HAP-1 (cell line): Measurements from ENCODE around the gene PCSK7.

Experiments used
- DNase-seq, 2 experiments: peaks; one replicate each; pipeline ENCODE4 v3.0.0-alpha.2; 2016 to 2020; ENCODE audit warnings: low spot score in 2 of 2
- H3K27me3 ChIP-seq: fragments of 250-450 bp; sonication (Bioruptor Pico); 2 replicates; pipeline ENCODE4 v1.5.1; 2020; ENCODE audit warnings: low read depth, mild to moderate bottlenecking, moderate library complexity
- H3K36me3 ChIP-seq: fragments of 250-450 bp; sonication (Bioruptor Pico); replicated peaks from 2 replicates; pipeline ENCODE4 v1.5.1; 2020; ENCODE audit warnings: mild to moderate bottlenecking
- H3K4me1 ChIP-seq: fragments of 250-450 bp; sonication (Bioruptor Pico); 2 replicates; pipeline ENCODE4 v1.5.1; 2020; ENCODE audit warnings: mild to moderate bottlenecking
- H3K4me3 ChIP-seq: fragments of 250-450 bp; sonication (Bioruptor Pico); 2 replicates; pipeline ENCODE4 v1.5.1; 2020; ENCODE audit warnings: mild to moderate bottlenecking, moderate library complexity
- H3K9me3 ChIP-seq: fragments of 250-450 bp; sonication (Bioruptor Pico); 2 replicates; pipeline ENCODE4 v1.5.1; 2020; ENCODE audit warnings: mild to moderate bottlenecking, moderate library complexity
- in situ Hi-C: fragments of 300-500 bp; cut with MboI; formaldehyde crosslinking; loops from 3 replicates; pipeline ENCODE4 v1.14.3; 2020; ENCODE audit warnings: low sequenced_read_pairs, inconsistent platforms, mixed read lengths

The PCSK7 gene

GRCh38 chr11:117251506-117251905, 19.6 kb upstream of the PCSK7 start:
- H3K4me3 ChIP-seq: no peak overlapping the region
- no peaks in the 10 kb centered on the region for H3K27me3 ChIP-seq
- no peak for DNase-seq
- H3K9me3 ChIP-seq: no peaks in the 10 kb centered on the region
- peaks cover 5% of the 10 kb centered on the region; the same call in 1 of the 2 replicates for H3K4me1 ChIP-seq
- in situ Hi-C loops: no loop called here
- H3K36me3 ChIP-seq: peaks cover 31% of the 10 kb centered on the region

- H3K4me1 ChIP-seq: peaks cover 13% of the 10 kb centered on the region
- in situ Hi-C loops: no loop called here
- no peaks in the 10 kb centered on the region for H3K27me3 ChIP-seq
- no peak overlapping the region for H3K4me3 ChIP-seq
- no peak for DNase-seq
- no peaks in the 10 kb centered on the region for H3K9me3 ChIP-seq
- peaks cover 44% of the 10 kb centered on the region for H3K36me3 ChIP-seq
Observed at GRCh38 chr11:117249571-117249970, 17.7 kb upstream of the PCSK7 start.

DNA sequence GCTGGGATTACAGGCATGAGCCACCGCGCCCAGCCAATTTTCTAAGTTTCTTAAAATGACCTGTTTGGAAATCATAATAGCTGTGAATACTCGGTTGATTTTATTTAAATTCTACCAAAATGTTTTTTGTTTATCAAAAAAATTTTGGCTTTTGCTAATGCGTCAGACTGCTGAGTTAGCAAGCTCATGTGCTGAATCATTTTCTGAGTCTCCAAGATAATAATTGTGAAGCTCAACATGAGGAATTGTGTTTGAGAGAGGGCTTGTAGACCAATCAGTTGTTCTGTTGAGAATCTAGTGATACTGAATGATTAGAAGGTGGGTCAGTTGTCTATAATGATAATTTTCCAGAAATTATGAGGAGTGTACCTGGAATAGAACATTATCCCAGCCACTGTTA, 16.5 kb upstream of the PCSK7 start:
- DNase-seq: no peak
- H3K4me1 ChIP-seq: peaks cover 13% of the 10 kb centered on the region
- peaks cover 51% of the 10 kb centered on the region for H3K36me3 ChIP-seq
- in situ Hi-C loops: no loop called here
- no peaks in the 10 kb centered on the region for H3K9me3 ChIP-seq
- H3K27me3 ChIP-seq: no peaks in the 10 kb centered on the region
- H3K4me3 ChIP-seq: no peak overlapping the region

- no peaks in the 10 kb centered on the region for H3K9me3 ChIP-seq
- H3K36me3 ChIP-seq: peaks cover 31% of the 10 kb centered on the region
- in situ Hi-C loops: no loop called here
- peaks cover 6% of the 10 kb centered on the region for H3K4me1 ChIP-seq
- no peak for DNase-seq
- no peaks in the 10 kb centered on the region for H3K27me3 ChIP-seq
- H3K4me3 ChIP-seq: no peak overlapping the region
Observed at GRCh38 chr11:117239295-117239694, 7.4 kb upstream of the PCSK7 start.

DNA sequence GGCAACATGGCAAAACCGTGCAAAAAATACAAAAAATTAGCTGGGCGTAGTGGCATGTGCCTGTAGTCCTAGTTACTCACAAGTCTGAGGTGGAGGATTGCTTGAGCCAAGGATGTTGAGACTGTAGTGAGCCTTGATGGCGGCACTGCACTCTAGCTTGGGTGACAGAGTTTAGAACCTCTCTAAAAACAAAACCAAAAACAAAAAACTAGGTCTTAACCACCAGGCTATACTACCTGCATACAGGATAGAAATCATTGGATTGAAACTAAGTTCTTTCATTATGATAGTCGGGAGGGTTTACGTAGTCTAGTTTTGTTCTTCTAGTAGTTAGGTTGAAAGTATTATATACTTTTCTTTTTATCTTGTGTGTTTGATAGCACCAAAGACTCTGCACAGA, 6.3 kb upstream of the PCSK7 start:
- in situ Hi-C loops: no loop called here
- Histone ChIP-seq H3K9me3 (no peaks in the 10 kb centered on the region), H3K36me3 (peaks cover 27% of the 10 kb centered on the region), H3K4me1 (peaks cover 13% of the 10 kb centered on the region), H3K27me3 (no peaks in the 10 kb centered on the region), H3K4me3 (no peak overlapping the region)
- no peak for DNase-seq

DNA sequence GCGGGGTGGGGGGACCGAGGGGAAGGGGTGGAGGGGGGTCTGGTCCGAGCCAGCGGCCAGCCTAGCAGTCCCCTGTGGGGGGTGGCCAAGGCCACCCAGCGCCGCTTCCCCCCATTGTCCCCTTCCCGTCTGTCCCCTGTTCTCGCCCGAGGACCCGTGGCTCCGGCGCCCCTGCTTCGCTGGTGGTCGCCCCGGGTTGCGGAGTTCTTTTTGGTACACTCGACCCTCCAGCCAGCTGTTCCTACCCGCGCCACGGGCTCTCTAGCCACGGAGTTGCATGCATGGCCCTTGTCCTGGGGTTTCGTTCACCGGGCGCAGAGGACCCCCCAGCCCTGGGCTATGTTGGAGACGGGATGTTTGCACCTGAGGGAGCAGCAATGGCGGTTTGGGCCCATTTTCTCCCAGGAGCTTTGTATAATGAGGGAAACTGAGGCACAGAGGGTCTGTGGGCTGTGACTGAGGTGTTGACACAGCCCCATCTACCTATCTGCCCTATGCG, 1.1 kb upstream of the PCSK7 start:
- no peaks in the 10 kb centered on the region for H3K9me3 ChIP-seq
- H3K4me3 ChIP-seq: peak overlapping the region; percentile 91
- H3K27me3 ChIP-seq: no peaks in the 10 kb centered on the region
- H3K4me1 ChIP-seq: peaks cover 21% of the 10 kb centered on the region
- in situ Hi-C loops: no loop called here
- H3K36me3 ChIP-seq: peaks cover 25% of the 10 kb centered on the region
- DNase-seq: peak in 1 of 2 experiments; percentile 51

DNA sequence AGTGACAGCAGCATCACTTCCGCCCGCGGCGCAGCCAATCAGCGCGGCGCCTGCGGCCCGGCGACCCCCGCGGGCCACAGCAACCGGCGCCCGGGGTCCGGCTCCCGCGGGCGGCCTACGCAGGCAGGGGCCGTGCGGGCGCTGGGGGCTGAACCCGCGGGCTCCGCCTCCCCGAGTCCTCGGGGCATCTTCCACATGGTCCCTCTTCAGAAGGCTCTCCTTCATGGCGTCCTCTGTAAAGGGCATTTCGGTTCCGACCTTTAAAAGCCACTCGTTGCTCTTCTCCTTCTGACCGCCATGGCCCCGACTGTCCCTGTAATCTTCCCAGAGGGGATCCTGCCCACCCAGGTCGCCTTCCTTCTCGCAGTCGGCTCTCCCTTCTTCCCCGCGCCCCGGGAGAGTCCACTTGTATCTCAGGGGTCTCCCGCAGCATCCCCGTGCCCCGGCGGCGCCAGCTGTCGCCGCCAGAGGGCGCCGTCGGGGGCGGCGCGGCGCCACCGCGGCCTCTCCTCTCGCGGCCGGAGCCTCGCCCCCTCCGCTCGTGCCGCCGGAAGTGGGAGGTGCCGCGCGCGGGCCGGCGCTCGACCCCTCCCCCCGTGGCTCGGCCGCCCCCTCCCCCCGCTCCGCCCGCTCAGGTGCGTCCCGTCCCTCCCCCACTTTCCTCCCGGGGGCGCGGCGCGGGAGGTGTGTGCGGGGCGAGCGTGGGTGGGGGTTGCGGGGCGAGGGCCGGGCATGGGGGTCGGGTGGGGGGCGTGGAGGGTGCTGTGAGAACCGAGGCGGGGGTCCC, 412 bp upstream of the PCSK7 start, which contains the start of gene RNF214:
Gene RNF214, plus strand, starts transcription at position 580 of the 787 bp plus-strand sequence. CDS start 1,602 bp downstream, outside the sequence.
- in situ Hi-C loops: no loop called here
- peak; percentile 73 to 80 for DNase-seq

GRCh38 chr11:117230999-117231841, 653 bp downstream of the PCSK7 start:
- no peaks in the 10 kb centered on the region for H3K9me3 ChIP-seq
- H3K4me3 ChIP-seq: peak overlapping the region; percentile 91
- DNase-seq: no peak
- H3K4me1 ChIP-seq: peaks cover 21% of the 10 kb centered on the region
- H3K27me3 ChIP-seq: no peaks in the 10 kb centered on the region
- in situ Hi-C loops: no loop called here
- H3K36me3 ChIP-seq: peaks cover 37% of the 10 kb centered on the region

More for the DNA sequence above, 412 bp upstream of the PCSK7 start, which contains the start of gene RNF214:
- peaks cover 21% of the 10 kb centered on the region for H3K4me1 ChIP-seq
- no peaks in the 10 kb centered on the region for H3K9me3 ChIP-seq
- H3K27me3 ChIP-seq: no peaks in the 10 kb centered on the region
- H3K4me3 ChIP-seq: peak within 1 kb of the TSS; percentile 91
- H3K36me3 ChIP-seq: peaks cover 28% of the 10 kb centered on the region

GRCh38 chr11:117230286-117230961, 1.4 kb downstream of the PCSK7 start:
- DNase-seq: no peak
- H3K4me1 ChIP-seq: peaks cover 21% of the 10 kb centered on the region
- no peaks in the 10 kb centered on the region for H3K27me3 ChIP-seq
- H3K9me3 ChIP-seq: no peaks in the 10 kb centered on the region
- peaks cover 43% of the 10 kb centered on the region for H3K36me3 ChIP-seq
- no peak overlapping the region; the same call in 1 of the 2 replicates for H3K4me3 ChIP-seq
- in situ Hi-C loops: no loop called here

GRCh38 chr11:117229931-117230285, 2.0 kb downstream of the PCSK7 start:
- peaks cover 48% of the 10 kb centered on the region for H3K36me3 ChIP-seq
- H3K9me3 ChIP-seq: no peaks in the 10 kb centered on the region
- no peaks in the 10 kb centered on the region for H3K27me3 ChIP-seq
- DNase-seq: no peak
- in situ Hi-C loops: loop anchor here (10.0 kb wide), 1 partner anchor 355 kb away; no protein-coding TSS in a partner anchor
- no peak overlapping the region for H3K4me3 ChIP-seq
- peaks cover 21% of the 10 kb centered on the region for H3K4me1 ChIP-seq

GRCh38 chr11:117229411-117229810, 2.5 kb downstream of the PCSK7 start:
- peaks cover 44% of the 10 kb centered on the region for H3K36me3 ChIP-seq
- in situ Hi-C loops: loop anchor here (10.0 kb wide), 1 partner anchor 355 kb away; no protein-coding TSS in a partner anchor

DNA sequence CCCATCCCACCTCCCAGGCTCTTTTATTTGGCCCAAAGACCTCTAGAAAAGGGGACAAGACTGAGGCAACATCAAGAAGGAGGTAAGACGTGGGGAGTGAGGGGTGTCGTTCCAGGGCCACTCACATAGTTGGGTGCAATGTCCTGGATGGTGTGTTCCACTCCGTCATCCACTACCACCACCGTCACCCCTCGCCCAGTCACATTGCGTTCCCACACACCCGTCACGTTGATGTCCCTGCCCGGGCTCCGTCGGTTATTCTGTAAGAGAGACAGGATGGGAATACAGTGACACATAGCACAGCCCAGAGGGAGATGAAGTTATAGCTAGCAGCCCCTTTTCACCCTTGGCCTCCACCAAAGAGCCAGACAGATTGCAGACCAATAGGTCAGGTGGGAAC, 3.8 kb downstream of the PCSK7 start:
- no peaks in the 10 kb centered on the region for H3K27me3 ChIP-seq
- in situ Hi-C loops: loop anchor here (10.0 kb wide), 1 partner anchor 353 kb away; no protein-coding TSS in a partner anchor
- H3K9me3 ChIP-seq: no peaks in the 10 kb centered on the region
- no peak for DNase-seq
- H3K36me3 ChIP-seq: peaks cover 50% of the 10 kb centered on the region
- H3K4me1 ChIP-seq: peaks cover 8% of the 10 kb centered on the region
- H3K4me3 ChIP-seq: no peak overlapping the region

More at GRCh38 chr11:117229411-117229810, 2.5 kb downstream of the PCSK7 start:
- Histone ChIP-seq H3K9me3 (no peaks in the 10 kb centered on the region), H3K4me3 (no peak overlapping the region), H3K4me1 (peaks cover 16% of the 10 kb centered on the region), H3K27me3 (no peaks in the 10 kb centered on the region)
- DNase-seq: no peak
